Endodermal cell (in vitro differentiated cells): ENCODE measurements around the gene GAS2L3. TPM values are rescaled to one million over a fixed set of nuclear protein-coding genes. Genes with fewer than 3 reads are reported as not detected.

ENCODE experiments used
- DNase-seq: peaks from one replicate; pipeline ENCODE4 v3.0.0-alpha.2; 2017
- H3K27ac ChIP-seq: 2 replicates; pipeline ENCODE4 v1.5.1; 2013; ENCODE audit warnings: mild to moderate bottlenecking, low read depth, low read length, moderate library complexity
- H3K27me3 ChIP-seq: 2 replicates; pipeline ENCODE4 v1.6.1; 2013; ENCODE audit warnings: mild to moderate bottlenecking, low read length, moderate library complexity; ENCODE audit not compliant: insufficient read depth, control insufficient read depth, poor library complexity, severe bottlenecking
- H3K36me3 ChIP-seq: 2 replicates; pipeline ENCODE4 v1.7.0; 2013; ENCODE audit warnings: mild to moderate bottlenecking, low read length, moderate library complexity; ENCODE audit not compliant: control insufficient read depth, insufficient read depth
- H3K4me1 ChIP-seq: one replicate; pipeline ENCODE4 v1.7.0; 2013; ENCODE audit warnings: low read length; ENCODE audit not compliant: control insufficient read depth, insufficient read depth
- H3K4me3 ChIP-seq: 2 replicates; pipeline ENCODE4 v1.5.1; 2013; ENCODE audit warnings: mild to moderate bottlenecking, low read length, moderate library complexity
- H3K9ac ChIP-seq: 2 replicates; pipeline ENCODE4 v1.6.1; 2013; ENCODE audit warnings: mild to moderate bottlenecking, low read length, moderate library complexity; ENCODE audit not compliant: poor library complexity, severe bottlenecking; ENCODE audit errors: extremely low read depth
- H3K9me3 ChIP-seq: 2 replicates; pipeline ENCODE4 v1.6.1; 2013; ENCODE audit warnings: mild to moderate bottlenecking, low read length, moderate library complexity; ENCODE audit not compliant: control insufficient read depth
- H3K27ac Mint-ChIP-seq: 2 replicates; pipeline ENCODE4 v1.8.0; 2020; ENCODE audit warnings: mixed read lengths
- H3K27me3 Mint-ChIP-seq: 2 replicates; pipeline ENCODE4 v1.8.0; 2021; ENCODE audit warnings: mild to moderate bottlenecking, mixed read lengths; ENCODE audit not compliant: insufficient read depth
- H3K36me3 Mint-ChIP-seq: 2 replicates; pipeline ENCODE4 v1.8.0; 2020; ENCODE audit warnings: low read depth, mixed read lengths
- H3K4me1 Mint-ChIP-seq: 2 replicates; pipeline ENCODE4 v1.8.0; 2020; ENCODE audit warnings: mixed read lengths
- H3K4me3 Mint-ChIP-seq: 2 replicates; pipeline ENCODE4 v1.8.0; 2020; ENCODE audit warnings: mild to moderate bottlenecking, moderate library complexity, mixed read lengths
- H3K9me3 Mint-ChIP-seq: 2 replicates; pipeline ENCODE4 v1.8.0; 2020; ENCODE audit warnings: mild to moderate bottlenecking, mixed read lengths
- WGBS, 2 experiments: methylation state at CpG; one replicate each; pipeline versions ENCODE4 v1.1.5 to v1.1.7; 2013; ENCODE audit warnings: missing lambda C conversion rate in 2 of 2, mixed read lengths in 1 of 2; ENCODE audit not compliant: insufficient coverage in 1 of 2, insufficient read length in 1 of 2; 5-methylcytosine and 5-hydroxymethylcytosine counted together
- total RNA-seq, 2 donors: library from RNA; stranded (reverse); fragmentation: NEBNext Ultra II Directional in 1 of 2; extraction: Animal tissue kit (Norgen Biotek cat#: 25700) in 1 of 2; gene quantifications; 2 replicates in 1 of 2; 3 replicates in 1 of 2; pipeline ENCODE4 v1.2.1, GENCODE V29; 2021
- TF ChIP-seq, protein P1 (sequence below): fragments of 200-600 bp; sonication (generic); conservative IDR thresholded peaks from 2 replicates; pipeline ENCODE4 v1.5.0; 2021; ENCODE audit warnings: antibody characterized with exemption, mild to moderate bottlenecking

GAS2L3 gene
- total RNA-seq, 2 donors from 2014 or later: 13.5 to 26.8 TPM

- no peak overlapping the region for H3K9ac ChIP-seq
- no peak for DNase-seq
- Mint-ChIP-seq H3K36me3 (no peaks in the 10 kb centered on the region), H3K9me3 (peaks cover 4% of the 10 kb centered on the region), H3K4me3 (no peak overlapping the region), H3K27ac (no peak overlapping the region), H3K4me1 (peaks cover 13% of the 10 kb centered on the region), H3K27me3 (no peaks in the 10 kb centered on the region)
- H3K27ac ChIP-seq: no peak overlapping the region
- no peak overlapping the region for H3K4me3 ChIP-seq
- no peaks in the 10 kb centered on the region for H3K36me3 ChIP-seq
- H3K9me3 ChIP-seq: peaks cover 8% of the 10 kb centered on the region
- H3K4me1 ChIP-seq: peaks cover 5% of the 10 kb centered on the region
- TF ChIP-seq, protein P1, sequence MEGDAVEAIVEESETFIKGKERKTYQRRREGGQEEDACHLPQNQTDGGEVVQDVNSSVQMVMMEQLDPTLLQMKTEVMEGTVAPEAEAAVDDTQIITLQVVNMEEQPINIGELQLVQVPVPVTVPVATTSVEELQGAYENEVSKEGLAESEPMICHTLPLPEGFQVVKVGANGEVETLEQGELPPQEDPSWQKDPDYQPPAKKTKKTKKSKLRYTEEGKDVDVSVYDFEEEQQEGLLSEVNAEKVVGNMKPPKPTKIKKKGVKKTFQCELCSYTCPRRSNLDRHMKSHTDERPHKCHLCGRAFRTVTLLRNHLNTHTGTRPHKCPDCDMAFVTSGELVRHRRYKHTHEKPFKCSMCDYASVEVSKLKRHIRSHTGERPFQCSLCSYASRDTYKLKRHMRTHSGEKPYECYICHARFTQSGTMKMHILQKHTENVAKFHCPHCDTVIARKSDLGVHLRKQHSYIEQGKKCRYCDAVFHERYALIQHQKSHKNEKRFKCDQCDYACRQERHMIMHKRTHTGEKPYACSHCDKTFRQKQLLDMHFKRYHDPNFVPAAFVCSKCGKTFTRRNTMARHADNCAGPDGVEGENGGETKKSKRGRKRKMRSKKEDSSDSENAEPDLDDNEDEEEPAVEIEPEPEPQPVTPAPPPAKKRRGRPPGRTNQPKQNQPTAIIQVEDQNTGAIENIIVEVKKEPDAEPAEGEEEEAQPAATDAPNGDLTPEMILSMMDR: no peak
- H3K27me3 ChIP-seq: no peaks in the 10 kb centered on the region
These were observed 83.4 kb downstream of the GAS2L3 start for GRCh38 chr12:100656856-100657255.

DNA sequence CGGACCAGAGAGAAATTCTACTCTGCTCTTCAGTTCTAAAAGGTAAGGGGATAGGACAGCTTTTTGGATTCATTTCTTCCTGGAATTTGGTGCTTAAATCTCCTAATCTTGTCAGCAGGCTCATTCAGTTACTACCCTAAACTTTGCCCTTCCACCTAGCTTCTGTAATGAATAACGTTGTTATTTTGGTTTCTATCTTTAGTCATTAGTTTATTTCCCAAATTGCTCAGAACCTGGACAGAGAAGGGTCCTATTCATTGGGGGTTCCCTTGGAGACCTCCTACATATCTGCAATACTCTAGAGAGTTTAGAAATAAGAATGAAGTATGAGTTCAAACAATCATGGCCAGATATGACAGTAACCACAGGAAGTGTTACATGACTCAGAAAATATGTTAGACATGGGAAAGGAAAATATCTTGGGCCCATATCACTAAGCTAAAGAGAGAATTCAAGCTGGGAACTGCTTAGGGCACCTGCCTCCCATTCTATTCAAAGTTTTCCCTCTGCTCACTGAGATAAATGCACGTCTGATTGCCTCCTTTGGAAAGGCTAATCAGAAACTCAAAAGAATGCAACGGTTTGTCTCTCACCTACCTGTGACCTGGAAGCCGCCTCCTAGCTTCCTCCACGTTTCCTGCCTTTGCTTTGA, 87.9 kb downstream of the GAS2L3 start:
- peak; percentile 75 for DNase-seq
- TF ChIP-seq, protein P1: no peak

GRCh38 chr12:100666588-100666987, 93.1 kb downstream of the GAS2L3 start:
- no peak overlapping the region for H3K4me3 Mint-ChIP-seq
- Histone ChIP-seq H3K27me3 (no peaks in the 10 kb centered on the region), H3K36me3 (no peaks in the 10 kb centered on the region), H3K27ac (no peak overlapping the region), H3K9ac (no peak overlapping the region), H3K9me3 (no peaks in the 10 kb centered on the region), H3K4me1 (no peaks in the 10 kb centered on the region), H3K4me3 (no peak overlapping the region)
- TF ChIP-seq, protein P1: peak; percentile 34
- H3K36me3 Mint-ChIP-seq: no peaks in the 10 kb centered on the region
- no peaks in the 10 kb centered on the region for H3K27me3 Mint-ChIP-seq
- no peaks in the 10 kb centered on the region for H3K9me3 Mint-ChIP-seq
- 81 to 93% methylated on average over 2 of the region's 2 CpGs for WGBS, 2 experiments
- peaks cover 5% of the 10 kb centered on the region for H3K4me1 Mint-ChIP-seq
- peak; percentile 78 for DNase-seq
- no peak overlapping the region for H3K27ac Mint-ChIP-seq

More for the DNA sequence above, 87.9 kb downstream of the GAS2L3 start:
- Histone ChIP-seq H3K9ac (no peak overlapping the region), H3K27ac (no peak overlapping the region), H3K4me3 (peak overlapping the region; percentile 42), H3K36me3 (no peaks in the 10 kb centered on the region), H3K27me3 (no peaks in the 10 kb centered on the region), H3K4me1 (peaks cover 5% of the 10 kb centered on the region), H3K9me3 (peaks cover 8% of the 10 kb centered on the region)
- Mint-ChIP-seq H3K4me1 (peaks cover 15% of the 10 kb centered on the region), H3K9me3 (peaks cover 4% of the 10 kb centered on the region), H3K27me3 (no peaks in the 10 kb centered on the region), H3K4me3 (no peak overlapping the region), H3K27ac (no peak overlapping the region), H3K36me3 (no peaks in the 10 kb centered on the region)
- 37 to 43% methylated on average over 5 to 6 of the region's 6 CpGs for WGBS, 2 experiments
